IPS DF 4.7 (cell line): Measurements from ENCODE around the gene CCDC120.

Source experiments
- DNase-seq: peaks from one replicate; pipeline ENCODE4 v3.0.0-alpha.2; 2013; ENCODE audit warnings: low spot score; ENCODE audit errors: extremely low read depth

CCDC120 gene

DNA sequence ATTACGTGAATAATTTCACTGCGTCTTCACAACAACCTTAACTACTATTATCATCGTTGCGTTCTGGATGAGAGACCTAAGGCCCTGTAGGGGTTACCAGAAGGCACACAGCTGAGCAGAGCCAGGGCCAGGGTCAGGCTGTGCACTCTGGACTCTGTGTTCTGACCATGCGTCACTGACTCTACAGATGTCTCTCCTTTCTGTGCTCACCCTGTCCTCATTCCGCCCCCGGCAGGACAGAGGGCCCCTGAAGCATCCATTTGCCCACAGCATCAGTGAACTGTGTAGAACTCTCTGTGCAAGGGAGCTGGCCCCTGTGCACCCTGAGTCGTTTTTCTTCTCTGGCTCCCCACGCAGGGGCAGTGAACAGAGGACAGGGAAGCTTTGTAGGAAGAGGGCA is 43.4 kb downstream of the CCDC120 start:
- DNase-seq = no peak

DNA sequence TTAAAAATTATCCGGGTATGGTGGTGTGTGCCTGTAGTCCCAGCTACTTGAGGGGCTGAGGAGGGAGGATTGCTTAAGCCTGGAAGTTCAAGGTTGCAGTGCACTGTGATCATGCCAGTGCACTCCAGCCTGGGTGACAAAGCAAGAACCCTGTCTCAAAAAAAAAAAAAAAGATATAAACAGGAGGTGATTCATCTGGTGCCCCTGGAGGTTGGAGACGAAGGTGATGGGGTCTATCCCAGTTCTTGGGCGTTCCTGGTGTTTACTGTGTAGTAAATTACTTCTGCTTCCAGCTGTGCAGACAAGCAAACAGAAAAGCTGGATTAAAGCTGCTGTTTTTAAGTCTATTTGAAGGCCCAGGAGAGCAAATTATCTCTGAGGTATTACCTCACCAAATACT is 44.8 kb downstream of the CCDC120 start:
- DNase-seq = no peak

DNA sequence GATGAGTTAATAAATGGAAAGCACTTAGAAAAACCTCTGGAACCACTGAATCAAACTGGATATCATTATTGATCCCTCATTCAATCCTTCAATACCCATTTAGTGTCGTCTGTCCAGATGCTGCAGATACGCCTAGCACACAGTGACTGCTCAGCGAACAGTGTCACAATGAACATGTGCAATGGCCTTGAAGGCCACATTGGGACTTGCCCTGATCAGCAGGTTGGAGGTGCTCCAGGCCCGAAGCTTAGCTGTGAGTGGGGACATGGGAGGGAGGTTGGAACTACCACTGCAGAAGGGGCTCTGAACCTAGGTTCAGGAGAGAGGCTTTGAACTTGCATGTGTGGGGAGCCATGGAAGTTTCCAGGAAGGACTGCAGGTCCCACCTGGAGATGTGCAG is 47.5 kb downstream of the CCDC120 start:
- no peak for DNase-seq

DNA sequence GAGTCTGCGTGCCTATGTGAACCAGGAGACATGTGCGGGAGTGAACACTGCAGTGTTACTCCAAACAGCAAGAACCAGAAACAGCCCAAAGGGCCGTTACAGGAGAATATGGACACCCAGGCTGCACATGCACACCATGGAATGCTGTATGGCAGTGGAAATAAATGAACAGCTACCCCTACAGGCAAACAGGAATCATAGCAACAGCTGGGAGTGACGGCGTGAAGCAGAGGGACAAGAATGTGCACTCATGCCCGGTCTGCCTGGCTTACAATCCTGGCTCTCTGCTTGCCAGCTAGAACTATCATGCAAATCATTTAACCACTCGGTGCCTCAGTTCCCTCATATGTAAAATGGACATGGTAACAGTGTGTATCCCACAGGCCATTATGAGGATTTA is 48.1 kb downstream of the CCDC120 start:
- no peak for DNase-seq

DNA sequence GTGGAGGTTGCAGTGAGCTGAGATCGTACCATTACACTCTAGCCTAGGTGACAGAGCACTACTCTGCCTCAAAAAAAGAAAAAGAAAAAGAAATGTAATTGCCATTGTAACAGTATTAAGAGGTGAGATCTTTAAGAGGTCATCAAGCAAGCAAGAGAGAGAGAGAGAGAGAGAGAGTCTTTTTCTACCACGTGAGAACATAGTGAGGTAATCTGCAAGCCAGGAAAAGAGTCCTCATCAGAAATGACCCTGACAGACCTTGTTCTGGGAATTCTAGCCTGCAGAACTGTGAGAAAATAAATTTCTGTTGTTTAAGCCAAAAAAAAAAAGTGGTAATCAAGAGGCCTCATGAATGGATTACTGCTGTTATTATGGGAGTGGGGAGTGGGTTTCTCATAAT is 49.8 kb downstream of the CCDC120 start:
- no peak for DNase-seq

DNA sequence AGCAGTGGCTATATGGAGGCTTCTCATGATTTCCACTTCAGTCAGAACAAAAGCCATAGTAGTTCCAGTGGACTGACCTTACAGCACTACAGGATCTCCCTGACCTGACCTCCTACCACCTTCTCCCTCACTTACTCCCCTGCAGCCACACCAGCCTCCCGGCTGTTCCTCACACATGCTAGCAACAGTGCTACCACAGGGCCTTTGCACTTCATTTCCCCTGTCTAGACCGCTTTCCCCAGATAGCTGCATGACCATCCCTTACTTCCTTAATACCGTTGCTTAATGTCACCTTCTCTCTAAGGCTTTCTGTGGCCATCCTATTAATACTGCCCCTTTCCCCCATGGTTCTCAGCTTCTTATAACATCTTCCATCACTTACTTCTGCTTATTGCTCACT is 51.6 kb downstream of the CCDC120 start:
- no peak for DNase-seq

DNA sequence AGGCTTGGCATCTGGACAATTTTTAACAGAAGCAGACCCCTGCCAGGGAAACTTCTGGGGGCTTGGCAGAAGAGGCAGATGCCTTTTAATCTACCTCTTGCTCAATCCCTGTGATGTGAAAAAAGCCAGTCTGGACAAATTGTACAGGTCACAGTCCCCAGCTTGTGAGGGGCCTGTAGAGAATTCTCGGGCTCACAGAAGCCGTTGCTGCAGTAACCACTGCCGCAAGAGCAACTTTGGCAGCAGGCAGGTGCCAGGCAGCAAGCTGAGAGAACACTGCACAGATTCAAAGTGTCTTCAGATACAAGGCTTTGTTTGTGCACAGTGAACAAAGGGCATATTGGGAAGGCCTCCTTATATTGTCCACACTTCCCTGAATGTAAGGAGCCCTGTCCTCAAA is 53.0 kb downstream of the CCDC120 start:
- no peak for DNase-seq

DNA sequence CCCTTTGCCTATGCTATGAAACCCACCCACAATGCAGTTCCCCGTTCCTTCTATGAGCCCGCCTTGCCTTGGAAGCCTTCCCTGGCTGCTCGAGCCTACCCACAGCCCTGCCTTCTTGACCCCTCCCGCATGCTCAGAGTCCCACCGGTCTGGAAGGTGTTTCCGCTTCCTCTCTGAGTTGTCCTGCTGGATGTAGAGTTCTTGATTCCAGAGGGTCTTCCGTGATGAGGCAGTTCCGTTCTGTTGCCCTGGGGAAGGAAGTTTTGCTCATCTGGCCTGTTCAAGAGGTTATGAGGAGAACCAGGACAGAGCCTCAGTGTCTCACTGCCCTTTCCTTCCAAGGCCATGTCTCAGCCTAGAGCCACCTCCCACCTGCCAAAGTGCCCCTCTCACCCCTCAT is 57.3 kb downstream of the CCDC120 start:
- DNase-seq = no peak

DNA sequence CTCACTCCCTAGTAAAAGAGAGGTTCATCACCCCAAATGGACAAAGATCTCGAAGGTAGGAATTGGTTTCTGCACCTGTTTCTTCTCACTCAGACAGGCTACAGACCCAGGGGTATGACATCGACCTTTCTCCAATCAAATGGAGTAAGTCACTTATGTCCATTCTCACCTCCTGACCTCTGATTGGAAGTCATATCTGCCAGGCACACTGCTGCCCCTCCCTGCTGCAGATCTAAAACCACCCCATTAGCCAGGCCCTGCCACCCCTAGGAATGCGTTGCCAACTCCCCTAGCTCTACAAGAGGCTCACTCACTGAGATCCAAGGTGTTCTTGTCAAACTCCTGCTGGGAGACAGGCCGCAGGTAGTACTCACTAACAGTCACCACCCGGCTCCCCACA is 57.9 kb downstream of the CCDC120 start:
- no peak for DNase-seq

DNA sequence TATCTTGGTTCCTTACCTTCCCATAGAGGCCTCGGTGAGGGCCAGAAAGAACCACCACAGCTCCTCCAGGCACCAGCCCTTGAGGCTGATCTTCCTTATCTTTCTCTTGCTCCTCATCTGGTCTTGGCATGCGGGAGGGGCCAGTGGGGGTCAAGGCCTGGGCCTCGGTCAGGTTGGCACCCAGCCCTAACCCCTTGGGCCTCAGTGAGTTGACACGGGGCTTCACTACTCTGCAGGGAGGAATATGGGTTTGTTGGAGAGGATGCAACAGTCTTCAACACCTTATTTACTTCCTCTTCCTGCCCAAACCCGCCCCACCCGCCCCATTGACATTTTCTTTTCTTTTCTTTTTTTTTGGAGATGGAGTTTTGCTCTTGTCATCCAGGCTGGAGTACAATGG is 58.8 kb downstream of the CCDC120 start:
- DNase-seq = no peak
